Esophagus squamous epithelium (tissue), 5 donors: Measurements from ENCODE around the gene KREMEN1. TPM values are rescaled to one million over a fixed set of nuclear protein-coding genes. Genes with fewer than 3 reads are reported as not detected.

Source experiments
- DNase-seq: peaks from one replicate; lab custom pipeline; 2025; lab: John Stamatoyannopoulos, UW
- H3K27ac ChIP-seq, 4 donors: fragments of 200-600 bp; sonication (generic); one replicate each; pipeline ENCODE4 v1.5.1; 2016 to 2019; ENCODE audit warnings: mild to moderate bottlenecking in 1 of 4
- H3K27me3 ChIP-seq, 4 donors: fragments of 200-600 bp; sonication (generic); 1 replicate in 3 of 4; 2 replicates in 1 of 4; pipeline versions ENCODE4 v1.5.1 to v1.6.0; 2017 to 2021; ENCODE audit warnings: antibody characterized with exemption in 1 of 4
- H3K36me3 ChIP-seq, 3 donors: fragments of 200-600 bp; sonication (generic); one replicate each; pipeline ENCODE4 v1.5.1; 2016 to 2019
- H3K4me1 ChIP-seq, 3 donors: fragments of 200-600 bp; sonication (generic); one replicate each; pipeline ENCODE4 v1.5.1; 2017 to 2019
- H3K4me3 ChIP-seq, 4 donors: fragments of 200-600 bp; sonication (generic); 1 replicate in 3 of 4; 2 replicates in 1 of 4; pipeline ENCODE4 v1.5.1; 2016 to 2019; ENCODE audit warnings: mild to moderate bottlenecking in 2 of 4, moderate library complexity in 1 of 4
- H3K9me3 ChIP-seq, 3 donors: fragments of 200-600 bp; sonication (generic); one replicate each; pipeline ENCODE4 v1.5.1; 2016 to 2019
- POLR2A ChIP-seq, 4 donors: fragments of 450-650 bp; IDR thresholded peaks; one replicate each; pipeline ENCODE4 v1.6.1; 2017; ENCODE audit warnings: antibody characterized with exemption in 4 of 4, mild to moderate bottlenecking in 4 of 4, moderate library complexity in 3 of 4
- WGBS, 2 donors: methylation state at CpG; one replicate each; pipeline ENCODE4 v1.1.5; 2018; 5-methylcytosine and 5-hydroxymethylcytosine counted together
- intact Hi-C: fragments of 100-400 bp; cut with DNase I; formaldehyde crosslinking; loops from one replicate; pipeline ENCODE4 v1.15.0; 2022
- total RNA-seq, 4 donors: library from RNA; depleted of rRNA; stranded (reverse); fragments of >200 nt; gene quantifications; one replicate each; pipeline ENCODE4 v1.1.0, GENCODE V29; 2016
- TF ChIP-seq, protein P1 (sequence below), 6 experiments: fragments of 450-650 bp in 4 of 6; fragments of 200-600 bp in 2 of 6; sonication (generic) in 2 of 6; IDR thresholded peaks; one replicate each; pipeline ENCODE4 v1.5.1; 2016 to 2019; ENCODE audit warnings: antibody characterized with exemption in 6 of 6, mild to moderate bottlenecking in 4 of 6, moderate library complexity in 4 of 6
- donor health status: DM: yes; HTN: yes; CAD: no.

The KREMEN1 gene
- total RNA-seq, 4 donors from 2014 or later, result 34.3 to 64.8 (median 47.7) TPM

GRCh38 chr22:29186302-29186701 is 113.5 kb downstream of the KREMEN1 start:
- intact Hi-C loops, result no loop called here
- Histone ChIP-seq H3K27me3 (peaks cover 0 to 3% (median 0%) of the 10 kb centered on the region in 4 donors), H3K4me3 (no peak overlapping the region), H3K36me3 (no peaks in the 10 kb centered on the region), H3K27ac (no peak overlapping the region), H3K9me3 (no peaks in the 10 kb centered on the region), H3K4me1 (no peaks in the 10 kb centered on the region)
- TF ChIP-seq POLR2A (IDR thresholded peaks at IDR 0.05), result no peak
- TF ChIP-seq, protein P1, sequence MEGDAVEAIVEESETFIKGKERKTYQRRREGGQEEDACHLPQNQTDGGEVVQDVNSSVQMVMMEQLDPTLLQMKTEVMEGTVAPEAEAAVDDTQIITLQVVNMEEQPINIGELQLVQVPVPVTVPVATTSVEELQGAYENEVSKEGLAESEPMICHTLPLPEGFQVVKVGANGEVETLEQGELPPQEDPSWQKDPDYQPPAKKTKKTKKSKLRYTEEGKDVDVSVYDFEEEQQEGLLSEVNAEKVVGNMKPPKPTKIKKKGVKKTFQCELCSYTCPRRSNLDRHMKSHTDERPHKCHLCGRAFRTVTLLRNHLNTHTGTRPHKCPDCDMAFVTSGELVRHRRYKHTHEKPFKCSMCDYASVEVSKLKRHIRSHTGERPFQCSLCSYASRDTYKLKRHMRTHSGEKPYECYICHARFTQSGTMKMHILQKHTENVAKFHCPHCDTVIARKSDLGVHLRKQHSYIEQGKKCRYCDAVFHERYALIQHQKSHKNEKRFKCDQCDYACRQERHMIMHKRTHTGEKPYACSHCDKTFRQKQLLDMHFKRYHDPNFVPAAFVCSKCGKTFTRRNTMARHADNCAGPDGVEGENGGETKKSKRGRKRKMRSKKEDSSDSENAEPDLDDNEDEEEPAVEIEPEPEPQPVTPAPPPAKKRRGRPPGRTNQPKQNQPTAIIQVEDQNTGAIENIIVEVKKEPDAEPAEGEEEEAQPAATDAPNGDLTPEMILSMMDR (IDR thresholded peaks at IDR 0.05), result no peak
- WGBS, 2 donors, result 88 to 90% methylated on average over 1 of the region's 1 CpG
- DNase-seq, result no peak

GRCh38 chr22:29187831-29188230 is 115.0 kb downstream of the KREMEN1 start:
- Histone ChIP-seq H3K27me3 (peaks cover 0 to 3% (median 0%) of the 10 kb centered on the region in 4 donors), H3K4me1 (no peaks in the 10 kb centered on the region), H3K9me3 (no peaks in the 10 kb centered on the region), H3K4me3 (no peak overlapping the region), H3K36me3 (no peaks in the 10 kb centered on the region), H3K27ac (no peak overlapping the region)
- DNase-seq, result no peak
- intact Hi-C loops, result no loop called here
- 84% methylated on average over 4 of the region's 7 CpGs; no CpG with 5 or more reads in 1 of the 2 donors for WGBS, 2 donors
- TF ChIP-seq, protein P1 (IDR thresholded peaks at IDR 0.05), result no peak
- no peak for TF ChIP-seq POLR2A (IDR thresholded peaks at IDR 0.05)

DNA sequence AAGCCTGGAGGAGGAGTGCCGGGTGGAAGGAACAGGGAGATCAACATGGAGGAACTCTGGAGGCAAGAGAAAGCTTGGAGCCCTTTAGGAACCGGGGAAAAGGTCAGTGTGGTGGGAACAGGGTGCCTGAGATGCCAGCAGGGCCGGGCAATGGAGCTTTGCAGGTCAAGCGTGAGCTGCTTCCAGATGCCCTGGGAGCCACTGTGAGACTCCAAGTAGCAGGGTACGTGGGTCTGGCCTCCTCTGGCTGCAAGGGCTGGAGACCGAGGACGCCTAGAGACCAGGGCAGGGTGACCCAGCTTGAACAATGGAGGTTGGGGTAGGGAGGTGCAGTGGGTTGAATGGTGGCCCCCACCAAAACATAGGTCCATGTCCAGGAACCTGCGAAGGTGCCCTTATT is 117.2 kb downstream of the KREMEN1 start:
- Histone ChIP-seq H3K4me1 (no peaks in the 10 kb centered on the region), H3K27me3 (peaks cover 0 to 3% (median 0%) of the 10 kb centered on the region in 4 donors), H3K27ac (no peak overlapping the region), H3K4me3 (no peak overlapping the region), H3K36me3 (no peaks in the 10 kb centered on the region), H3K9me3 (peaks cover 0 to 6% (median 0%) of the 10 kb centered on the region in 3 donors)
- WGBS, 2 donors, result 87 to 90% methylated on average over 8 of the region's 8 CpGs
- no peak for DNase-seq
- TF ChIP-seq, protein P1 (IDR thresholded peaks at IDR 0.05), result no peak
- no peak for TF ChIP-seq POLR2A (IDR thresholded peaks at IDR 0.05)
- intact Hi-C loops, result no loop called here

- Histone ChIP-seq H3K4me3 (no peak overlapping the region), H3K27ac (no peak overlapping the region), H3K27me3 (peaks cover 0 to 3% (median 0%) of the 10 kb centered on the region in 4 donors), H3K9me3 (peaks cover 0 to 6% (median 0%) of the 10 kb centered on the region in 3 donors), H3K4me1 (no peaks in the 10 kb centered on the region), H3K36me3 (no peaks in the 10 kb centered on the region)
- TF ChIP-seq, protein P1 (IDR thresholded peaks at IDR 0.05), result no peak
- 54 to 67% methylated on average over 10 of the region's 10 CpGs for WGBS, 2 donors
- no peak for DNase-seq
- intact Hi-C loops, result no loop called here
Observed at GRCh38 chr22:29190918-29191317, 118.1 kb downstream of the KREMEN1 start.

DNA sequence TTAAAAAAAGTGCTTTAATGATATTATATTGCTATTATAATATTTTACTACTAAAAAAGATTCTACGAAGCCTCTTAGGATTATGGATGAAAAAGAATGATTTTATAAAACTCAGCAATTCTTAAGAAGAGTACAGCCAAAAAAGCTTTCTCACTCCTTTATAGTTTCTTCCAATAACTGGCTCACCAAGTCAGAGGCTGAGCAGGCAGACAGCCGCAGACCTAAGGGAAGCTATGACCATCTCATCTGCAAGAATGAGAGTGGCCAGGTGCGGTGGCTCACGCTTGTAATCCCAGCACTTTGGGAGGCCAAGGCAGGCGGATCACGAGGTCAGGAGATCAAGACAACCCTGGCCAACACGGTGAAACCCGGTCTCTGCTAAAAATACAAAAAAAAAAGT is 120.2 kb downstream of the KREMEN1 start:
- H3K4me1 ChIP-seq, result no peaks in the 10 kb centered on the region
- 75 to 78% methylated on average over 8 of the region's 8 CpGs for WGBS, 2 donors
- H3K27ac ChIP-seq, result no peak overlapping the region
- no peaks in the 10 kb centered on the region for H3K36me3 ChIP-seq
- no peak overlapping the region for H3K4me3 ChIP-seq
- H3K27me3 ChIP-seq, result peaks cover 0 to 3% (median 0%) of the 10 kb centered on the region in 4 donors
- no peak for DNase-seq
- H3K9me3 ChIP-seq, result peaks cover 0 to 6% (median 0%) of the 10 kb centered on the region in 3 donors
- intact Hi-C loops, result no loop called here
- TF ChIP-seq POLR2A (IDR thresholded peaks at IDR 0.05), result no peak
- TF ChIP-seq, protein P1 (IDR thresholded peaks at IDR 0.05), result no peak
